ENCODE data around the gene LYPLAL1. TPM values are rescaled to one million over a fixed set of nuclear protein-coding genes. Genes with fewer than 3 reads are reported as not detected.

Gene LYPLAL1
- total RNA-seq, 1 experiment from 2014 or later, result 21.1 TPM

GRCh38 chr1:219172821-219173220 is 857 bp upstream of the LYPLAL1 start:
- Histone ChIP-seq H2AFZ (ENCODE audit: low read length) (no peak overlapping the region), H3K4me1 (ENCODE audit: insufficient read depth, low read length) (no peaks in the 10 kb centered on the region), H3K23me2 (ENCODE audit: insufficient read length, low read depth, low read length, poor library complexity, severe bottlenecking) (peaks cover 9% of the 10 kb centered on the region), H3T11ph (ENCODE audit: low read length) (no peak overlapping the region), H2BK12ac (ENCODE audit: insufficient read length, low read depth, low read length) (no peak overlapping the region), H3K9ac (ENCODE audit: extremely low read depth, insufficient read length, low read length) (no peak overlapping the region), H3K27ac (ENCODE audit: insufficient read length, low read depth, low read length) (no peak overlapping the region), H4K20me1 (ENCODE audit: control insufficient read depth, insufficient read depth, insufficient read length) (no peaks in the 10 kb centered on the region), H3K14ac (ENCODE audit: insufficient read depth, low read length) (no peak overlapping the region), H2AK5ac (ENCODE audit: insufficient read length, low read length) (no peak overlapping the region), H3K4me2 (ENCODE audit: insufficient read depth, insufficient read length, low read length) (no peak overlapping the region), H3K56ac (ENCODE audit: insufficient read length, low read depth, low read length) (no peak overlapping the region), H4K5ac (ENCODE audit: insufficient read length, low read depth, low read length) (no peak overlapping the region), H4K8ac (replicated peaks; ENCODE audit: insufficient read length, low read depth, low read length) (no peak overlapping the region), H3K4ac (ENCODE audit: low read depth, low read length) (no peak overlapping the region), H3K18ac (ENCODE audit: insufficient read length, low read depth, low read length) (no peak overlapping the region), H2BK120ac (ENCODE audit: low read depth, low read length, poor library complexity, severe bottlenecking) (no peak overlapping the region), H2BK20ac (ENCODE audit: low read depth, low read length, poor library complexity, severe bottlenecking) (no peak overlapping the region), H4K91ac (ENCODE audit: insufficient read length, low read depth, low read length) (no peak overlapping the region), H3K79me2 (ENCODE audit: insufficient read depth, low read length) (no peaks in the 10 kb centered on the region), H3K9me3 (ENCODE audit: control insufficient read depth, low read depth, low read length) (no peaks in the 10 kb centered on the region), H2BK5ac (ENCODE audit: insufficient read length, low read length) (no peak overlapping the region), H3K23ac (ENCODE audit: insufficient read length, low read depth, low read length) (no peak overlapping the region), H2BK15ac (ENCODE audit: low read depth, low read length) (no peak overlapping the region), H3K79me1 (ENCODE audit: insufficient read depth, low read depth, low read length, poor library complexity, severe bottlenecking) (no peaks in the 10 kb centered on the region), H3K27me3 (ENCODE audit: insufficient read depth, low read length) (no peaks in the 10 kb centered on the region)
- no peak for TF ChIP-seq CTCF (conservative IDR thresholded peaks at IDR 0.05)
- DNase-seq, result no peak
- WGBS (ENCODE audit: extremely low coverage, insufficient read length, low lambda C conversion rate), result no CpG with 5 or more reads among the region's 2 CpGs
- H3K27ac Mint-ChIP-seq, result no peak overlapping the region
- H3K9me3 Mint-ChIP-seq, result no peaks in the 10 kb centered on the region; a peak in 2 of 5 replicates
- H3K36me3 Mint-ChIP-seq (ENCODE audit: insufficient read depth in 1 of 3, low read depth in 3 of 3), result no peaks in the 10 kb centered on the region
- no peaks in the 10 kb centered on the region for H3K27me3 Mint-ChIP-seq (ENCODE audit: low read depth)
- peaks cover 24% of the 10 kb centered on the region in 2 experiments for H3K4me1 Mint-ChIP-seq
- H3K4me3 Mint-ChIP-seq, result no peak overlapping the region
